NCI-H1694 (cell line): ENCODE measurements around the gene RHOB.

Experiments used
- DNase-seq: peaks from one replicate; lab custom pipeline; 2025; lab: John Stamatoyannopoulos, UW

RHOB gene

GRCh38 chr2:20494241-20494640 lies 47.4 kb downstream of the RHOB start:
- DNase-seq, result no peak

- no peak for DNase-seq
Observed at GRCh38 chr2:20496076-20496872, 49.4 kb downstream of the RHOB start.

GRCh38 chr2:20496942-20497341 lies 50.1 kb downstream of the RHOB start:
- DNase-seq, result no peak
